GM12891 (cell line): ENCODE results near the gene MSI2.

Source experiments
- POLR2A ChIP-seq: IDR thresholded peaks from 2 replicates; pipeline ENCODE4 v1.6.1; 2011; ENCODE audit warnings: low read depth, low read length, control low read depth
- POLR2AphosphoS5 ChIP-seq: IDR thresholded peaks from 2 replicates; pipeline ENCODE4 v1.6.1; 2011; ENCODE audit warnings: low read depth, low read length, control low read depth
- TAF1 ChIP-seq: IDR thresholded peaks from 2 replicates; pipeline ENCODE4 v1.6.1; 2011; ENCODE audit warnings: low read depth, low read length, control low read depth

DNA sequence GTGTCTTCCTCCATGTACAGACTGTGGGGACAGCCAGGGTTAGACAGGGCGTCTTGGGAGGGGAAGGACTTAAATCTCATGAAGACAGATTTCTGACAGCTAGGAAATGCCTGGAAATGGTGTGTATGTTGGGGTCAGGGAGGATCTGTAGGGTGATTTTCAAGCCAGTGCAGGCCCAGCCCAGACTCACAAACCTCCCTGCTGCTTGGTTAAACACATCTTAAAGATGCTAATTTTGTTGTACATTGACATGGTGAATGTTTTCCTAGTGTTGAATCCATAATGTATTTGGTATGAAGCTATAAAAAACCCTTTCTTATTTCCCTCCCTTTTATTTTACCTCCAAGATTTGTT is 250.4 kb downstream of the MSI2 start:
- TF ChIP-seq POLR2AphosphoS5: no peak
- no peak for TF ChIP-seq TAF1
- TF ChIP-seq POLR2A: no peak
